COR-L47 (cell line): ENCODE measurements around the gene ARF1.

Experiments used
- DNase-seq: peaks from one replicate; lab custom pipeline; 2025; lab: John Stamatoyannopoulos, UW

ARF1 gene

GRCh38 chr1:228050571-228051231 lies 31.8 kb upstream of the ARF1 start:
- DNase-seq: no peak

GRCh38 chr1:228058172-228058948 lies 24.1 kb upstream of the ARF1 start:
- no peak for DNase-seq

- DNase-seq: no peak
Observed at GRCh38 chr1:228058949-228059633, 23.4 kb upstream of the ARF1 start.

- no peak for DNase-seq
Observed at GRCh38 chr1:228059634-228060457, 22.7 kb upstream of the ARF1 start.

- DNase-seq: no peak
Observed at GRCh38 chr1:228060458-228061190, 21.9 kb upstream of the ARF1 start.

- DNase-seq: no peak
Observed at GRCh38 chr1:228061411-228062084, 21.0 kb upstream of the ARF1 start.

GRCh38 chr1:228062085-228062791 lies 20.3 kb upstream of the ARF1 start:
- no peak for DNase-seq

GRCh38 chr1:228062812-228063211 lies 19.7 kb upstream of the ARF1 start:
- DNase-seq: no peak

- no peak for DNase-seq
Observed at GRCh38 chr1:228063251-228064191, 19.0 kb upstream of the ARF1 start.

GRCh38 chr1:228064296-228064695 lies 18.2 kb upstream of the ARF1 start:
- no peak for DNase-seq

- DNase-seq: no peak
Observed at GRCh38 chr1:228064741-228065542, 17.6 kb upstream of the ARF1 start.

GRCh38 chr1:228065543-228066347 lies 16.8 kb upstream of the ARF1 start:
- no peak for DNase-seq

- no peak for DNase-seq
Observed at GRCh38 chr1:228066416-228066815, 16.1 kb upstream of the ARF1 start.

- no peak for DNase-seq
Observed at GRCh38 chr1:228066891-228067654, 15.4 kb upstream of the ARF1 start.

- DNase-seq: no peak
Observed at GRCh38 chr1:228068359-228068758, 14.1 kb upstream of the ARF1 start.

- no peak for DNase-seq
Observed at GRCh38 chr1:228070173-228070572, 12.3 kb upstream of the ARF1 start.

GRCh38 chr1:228070851-228071250 lies 11.7 kb upstream of the ARF1 start:
- no peak for DNase-seq
